Panc1 (cell line): ENCODE measurements around the gene TIMM44.

Experiments used
- POLR2AphosphoS5 ChIP-seq: IDR thresholded peaks from 2 replicates; pipeline ENCODE4 v1.6.1; 2012; ENCODE audit warnings: mild to moderate bottlenecking, low read depth, low read length, moderate library complexity
- TCF7L2 ChIP-seq: IDR thresholded peaks from 2 replicates; pipeline ENCODE4 v1.6.1; 2011; ENCODE audit warnings: mild to moderate bottlenecking, low read depth, low read length, inconsistent platforms
- TF ChIP-seq, protein P1 (sequence below): fragments of 450-650 bp; IDR thresholded peaks from 2 replicates; pipeline ENCODE4 v1.5.1; 2017; ENCODE audit warnings: mild to moderate bottlenecking
- TF ChIP-seq, protein P2 (sequence below), 2 experiments: IDR thresholded peaks; 2 replicates each; pipeline ENCODE4 v1.6.1; 2011 to 2012; ENCODE audit warnings: low read depth in 2 of 2, control low read depth in 1 of 2, low read length in 1 of 2, mild to moderate bottlenecking in 1 of 2, moderate library complexity in 1 of 2; ENCODE audit not compliant: insufficient read depth in 1 of 2

GRCh38 chr19:7988307-7988706 lies 44.8 kb upstream of the TIMM44 start:
- TF ChIP-seq, protein P1, sequence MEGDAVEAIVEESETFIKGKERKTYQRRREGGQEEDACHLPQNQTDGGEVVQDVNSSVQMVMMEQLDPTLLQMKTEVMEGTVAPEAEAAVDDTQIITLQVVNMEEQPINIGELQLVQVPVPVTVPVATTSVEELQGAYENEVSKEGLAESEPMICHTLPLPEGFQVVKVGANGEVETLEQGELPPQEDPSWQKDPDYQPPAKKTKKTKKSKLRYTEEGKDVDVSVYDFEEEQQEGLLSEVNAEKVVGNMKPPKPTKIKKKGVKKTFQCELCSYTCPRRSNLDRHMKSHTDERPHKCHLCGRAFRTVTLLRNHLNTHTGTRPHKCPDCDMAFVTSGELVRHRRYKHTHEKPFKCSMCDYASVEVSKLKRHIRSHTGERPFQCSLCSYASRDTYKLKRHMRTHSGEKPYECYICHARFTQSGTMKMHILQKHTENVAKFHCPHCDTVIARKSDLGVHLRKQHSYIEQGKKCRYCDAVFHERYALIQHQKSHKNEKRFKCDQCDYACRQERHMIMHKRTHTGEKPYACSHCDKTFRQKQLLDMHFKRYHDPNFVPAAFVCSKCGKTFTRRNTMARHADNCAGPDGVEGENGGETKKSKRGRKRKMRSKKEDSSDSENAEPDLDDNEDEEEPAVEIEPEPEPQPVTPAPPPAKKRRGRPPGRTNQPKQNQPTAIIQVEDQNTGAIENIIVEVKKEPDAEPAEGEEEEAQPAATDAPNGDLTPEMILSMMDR = no peak
- TF ChIP-seq, protein P2, sequence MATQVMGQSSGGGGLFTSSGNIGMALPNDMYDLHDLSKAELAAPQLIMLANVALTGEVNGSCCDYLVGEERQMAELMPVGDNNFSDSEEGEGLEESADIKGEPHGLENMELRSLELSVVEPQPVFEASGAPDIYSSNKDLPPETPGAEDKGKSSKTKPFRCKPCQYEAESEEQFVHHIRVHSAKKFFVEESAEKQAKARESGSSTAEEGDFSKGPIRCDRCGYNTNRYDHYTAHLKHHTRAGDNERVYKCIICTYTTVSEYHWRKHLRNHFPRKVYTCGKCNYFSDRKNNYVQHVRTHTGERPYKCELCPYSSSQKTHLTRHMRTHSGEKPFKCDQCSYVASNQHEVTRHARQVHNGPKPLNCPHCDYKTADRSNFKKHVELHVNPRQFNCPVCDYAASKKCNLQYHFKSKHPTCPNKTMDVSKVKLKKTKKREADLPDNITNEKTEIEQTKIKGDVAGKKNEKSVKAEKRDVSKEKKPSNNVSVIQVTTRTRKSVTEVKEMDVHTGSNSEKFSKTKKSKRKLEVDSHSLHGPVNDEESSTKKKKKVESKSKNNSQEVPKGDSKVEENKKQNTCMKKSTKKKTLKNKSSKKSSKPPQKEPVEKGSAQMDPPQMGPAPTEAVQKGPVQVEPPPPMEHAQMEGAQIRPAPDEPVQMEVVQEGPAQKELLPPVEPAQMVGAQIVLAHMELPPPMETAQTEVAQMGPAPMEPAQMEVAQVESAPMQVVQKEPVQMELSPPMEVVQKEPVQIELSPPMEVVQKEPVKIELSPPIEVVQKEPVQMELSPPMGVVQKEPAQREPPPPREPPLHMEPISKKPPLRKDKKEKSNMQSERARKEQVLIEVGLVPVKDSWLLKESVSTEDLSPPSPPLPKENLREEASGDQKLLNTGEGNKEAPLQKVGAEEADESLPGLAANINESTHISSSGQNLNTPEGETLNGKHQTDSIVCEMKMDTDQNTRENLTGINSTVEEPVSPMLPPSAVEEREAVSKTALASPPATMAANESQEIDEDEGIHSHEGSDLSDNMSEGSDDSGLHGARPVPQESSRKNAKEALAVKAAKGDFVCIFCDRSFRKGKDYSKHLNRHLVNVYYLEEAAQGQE (IDR thresholded peaks at IDR 0.05; ENCODE audit: insufficient read depth in 1 of 2, low read depth in 2 of 2, low read length in 1 of 2) = no peak
- no peak for TF ChIP-seq TCF7L2
- TF ChIP-seq POLR2AphosphoS5 = no peak
